ENCODE results near the gene UCHL1.

- TF ChIP-seq GABPA (IDR thresholded peaks at IDR 0.05; ENCODE audit: low read depth) (no peak), CTCF (IDR thresholded peaks at IDR 0.05; ENCODE audit: insufficient read depth, low read length) (no peak), POLR2AphosphoS5 (IDR thresholded peaks at IDR 0.05; ENCODE audit: low read depth) (no peak), REST (IDR thresholded peaks at IDR 0.05; ENCODE audit: insufficient replicate concordance, low read depth) (no peak)
These were observed 44.0 kb upstream of the UCHL1 start for GRCh38 chr4:41212616-41213203.

Measured in HL-60 (cell line).